Measurements from ENCODE around the gene ARFGEF3. TPM values are rescaled to one million over a fixed set of nuclear protein-coding genes. Genes with fewer than 3 reads are reported as not detected.

Gene ARFGEF3
- total and polyA plus RNA-seq, 10 of the 15 experiments (the other 5 are each of a cell fraction or from before 2014, with no cell fraction given) = under 0.01 to 0.08 (median 0.02) TPM; not detected in 1

GRCh38 chr6:138290423-138290962, 128.8 kb downstream of the ARFGEF3 start:
- in situ Hi-C loops (cut with MboI) = no loop called here
- POLR2A ChIA-PET = interaction anchor here (0.6 kb wide), 1 partner anchor 53 kb away, joined by 3 read pairs; no protein-coding TSS in a partner anchor

More at GRCh38 chr6:138290423-138290962, 128.8 kb downstream of the ARFGEF3 start:
- SMC1A ChIA-PET (ENCODE audit: uncharacterized antibody, unreplicated experiment) = interaction anchor here (0.6 kb wide), 1 partner anchor 9 kb away, joined by 3 read pairs; no protein-coding TSS in a partner anchor
- Histone ChIP-seq H3K4me3 (no peak overlapping the region), H4K20me1 (ENCODE audit: control insufficient read depth, insufficient read depth) (no peaks in the 10 kb centered on the region), H3K36me3 (ENCODE audit: control insufficient read depth in 2 of 2, insufficient read depth in 2 of 2, low read length in 1 of 2) (no peaks in the 10 kb centered on the region), H3K9me3 (replicated peaks; ENCODE audit: control insufficient read depth, insufficient read depth, low read length) (no peaks in the 10 kb centered on the region), H3K4me2 (ENCODE audit: control insufficient read depth, insufficient read depth) (no peak overlapping the region), H3K4me1 (ENCODE audit: control insufficient read depth, insufficient read depth, low read length) (no peaks in the 10 kb centered on the region), H3K79me2 (ENCODE audit: control insufficient read depth, insufficient read depth, low read length) (no peaks in the 10 kb centered on the region), H3K9ac (ENCODE audit: control insufficient read depth, insufficient read depth, low read length) (no peak overlapping the region), H3K27ac (ENCODE audit: control insufficient read depth, insufficient read depth) (no peak overlapping the region), H2AFZ (ENCODE audit: control insufficient read depth, low read depth, low read length) (no peak overlapping the region), H3K27me3 (replicated peaks in 1 of 2; ENCODE audit: control insufficient read depth in 2 of 2, insufficient read depth in 2 of 2, low read length in 1 of 2) (no peaks in the 10 kb centered on the region)
- ATAC-seq (no peak; the same call in 2 of the 3 replicates), DNase-seq (ENCODE audit: low read depth, low spot score) (no peak), FAIRE-seq (no peak)
- WGBS (ENCODE audit: insufficient coverage, insufficient replicate concordance, low lambda C conversion rate, missing lambda C conversion rate) = 26% methylated on average over 5 of the region's 5 CpGs
- TF ChIP-seq BACH1 (IDR thresholded peaks at IDR 0.05; ENCODE audit: borderline replicate concordance) (no peak), TCF7 (IDR thresholded peaks at IDR 0.05; ENCODE audit: borderline replicate concordance) (no peak), E2F4 (IDR thresholded peaks at IDR 0.05; ENCODE audit: low read depth, low read length) (no peak), ESRRA (IDR thresholded peaks at IDR 0.05; ENCODE audit: low read length) (no peak), IRF5 (IDR thresholded peaks at IDR 0.05; ENCODE audit: borderline replicate concordance) (no peak), SUZ12 (IDR thresholded peaks at IDR 0.05; ENCODE audit: unreplicated experiment) (no peak), PML (IDR thresholded peaks at IDR 0.05; ENCODE audit: low read length) (no peak), ZNF274 (IDR thresholded peaks at IDR 0.05; ENCODE audit: insufficient read depth, insufficient read length) (no peak), TBL1XR1 (IDR thresholded peaks at IDR 0.05; ENCODE audit: low read depth, low read length) (no peak), GATAD2B (conservative IDR thresholded peaks at IDR 0.05; ENCODE audit: low read depth) (no peak), BRCA1 (IDR thresholded peaks at IDR 0.05; ENCODE audit: low read depth, low read length) (no peak), IRF4 (IDR thresholded peaks at IDR 0.05; ENCODE audit: low read depth, low read length) (no peak), MTA2 (IDR thresholded peaks at IDR 0.05; ENCODE audit: low read depth) (no peak), ZNF24 (IDR thresholded peaks at IDR 0.05) (no peak), RELA (IDR thresholded peaks at IDR 0.05; ENCODE audit: borderline replicate concordance, partially characterized antibody) (no peak), BMI1 (IDR thresholded peaks at IDR 0.05; ENCODE audit: borderline replicate concordance) (no peak), SP1 (IDR thresholded peaks at IDR 0.05; ENCODE audit: low read depth, low read length) (no peak)
- TF ChIP-seq, protein P1, sequence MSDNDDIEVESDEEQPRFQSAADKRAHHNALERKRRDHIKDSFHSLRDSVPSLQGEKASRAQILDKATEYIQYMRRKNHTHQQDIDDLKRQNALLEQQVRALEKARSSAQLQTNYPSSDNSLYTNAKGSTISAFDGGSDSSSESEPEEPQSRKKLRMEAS (IDR thresholded peaks at IDR 0.05; ENCODE audit: low read depth, low read length) = no peak
- TF ChIP-seq, protein P2, sequence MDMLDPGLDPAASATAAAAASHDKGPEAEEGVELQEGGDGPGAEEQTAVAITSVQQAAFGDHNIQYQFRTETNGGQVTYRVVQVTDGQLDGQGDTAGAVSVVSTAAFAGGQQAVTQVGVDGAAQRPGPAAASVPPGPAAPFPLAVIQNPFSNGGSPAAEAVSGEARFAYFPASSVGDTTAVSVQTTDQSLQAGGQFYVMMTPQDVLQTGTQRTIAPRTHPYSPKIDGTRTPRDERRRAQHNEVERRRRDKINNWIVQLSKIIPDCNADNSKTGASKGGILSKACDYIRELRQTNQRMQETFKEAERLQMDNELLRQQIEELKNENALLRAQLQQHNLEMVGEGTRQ (IDR thresholded peaks at IDR 0.05; ENCODE audit: borderline replicate concordance, low read depth, low read length) = no peak
- intact Hi-C loops (cut with micrococcal nuclease; ENCODE audit: unreplicated experiment) = no loop called here
- CTCF ChIA-PET = interaction anchor here (1.1 to 2.7 kb wide), 2 partner anchors 30 to 178 kb away, joined by 3 to 6 read pairs; no protein-coding TSS in a partner anchor
- BruUV-seq (replicated peaks) = no TSS peak
- RAD21 ChIA-PET (ENCODE audit: unreplicated experiment) = interaction anchor here (1.6 kb wide), 1 partner anchor 395 kb away, joined by 4 read pairs; no protein-coding TSS in a partner anchor

Data from GM12878 (cell line).